Heart right ventricle (tissue), 16 donors: ENCODE data around the gene GRIN2A. TPM values are rescaled to one million over a fixed set of nuclear protein-coding genes. Genes with fewer than 3 reads are reported as not detected.

Experiments used
- ATAC-seq, 8 donors: fragments of 200-7000 bp; cut with Tn5 transposase; one replicate each; pipeline ENCODE4 v1.9.1; 2020; ENCODE audit warnings: mild to moderate bottlenecking in 8 of 8, moderate library complexity in 8 of 8, moderate number of reproducible peaks in 1 of 8
- DNase-seq, 2 donors: peaks; one replicate each; pipeline ENCODE4 v3.0.0-alpha.2; 2020
- H3K27ac ChIP-seq, 10 donors: fragments of 200-600 bp; sonication (generic) in 2 of 10; one replicate each; pipeline versions ENCODE4 v1.5.0 to v1.8.0; 2020 to 2022; ENCODE audit warnings: mild to moderate bottlenecking in 3 of 10
- H3K27me3 ChIP-seq, 7 donors: fragments of 200-600 bp; one replicate each; pipeline ENCODE4 v1.8.0; 2021 to 2022; ENCODE audit warnings: mild to moderate bottlenecking in 2 of 7
- H3K36me3 ChIP-seq, 9 donors: fragments of 200-600 bp; sonication (generic) in 1 of 9; one replicate each; pipeline versions ENCODE4 v1.5.0 to v1.8.0; 2020 to 2022; ENCODE audit warnings: mild to moderate bottlenecking in 2 of 9
- H3K4me1 ChIP-seq, 9 donors: fragments of 200-600 bp; sonication (generic) in 1 of 9; one replicate each; pipeline versions ENCODE4 v1.5.0 to v1.8.0; 2020 to 2022; ENCODE audit warnings: mild to moderate bottlenecking in 4 of 9
- H3K4me3 ChIP-seq, 10 donors: fragments of 200-600 bp; sonication (generic) in 2 of 10; one replicate each; pipeline versions ENCODE4 v1.5.0 to v1.8.0; 2020 to 2022; ENCODE audit warnings: mild to moderate bottlenecking in 7 of 10, moderate library complexity in 2 of 10
- H3K9me3 ChIP-seq, 11 donors: fragments of 200-600 bp in 10 of 11; sonication (generic) in 2 of 11; one replicate each; pipeline versions ENCODE4 v1.5.0 to v1.8.0; 2013 to 2022; ENCODE audit warnings: mild to moderate bottlenecking in 2 of 11, control low read depth in 1 of 11, moderate library complexity in 1 of 11
- WGBS, 2 donors: extraction: QIAGEN DNeasy Blood & Tissue Kit; methylation state at CpG; one replicate each; pipeline ENCODE4 v1.1.7; 2013; ENCODE audit warnings: inconsistent platforms in 1 of 2; 5-methylcytosine and 5-hydroxymethylcytosine counted together
- intact Hi-C, 10 donors: fragments of 100-400 bp; cut with DNase I; formaldehyde crosslinking; loops; one replicate each; pipeline versions ENCODE4 v1.11.1 to v1.14.2; 2022
- polyA plus RNA-seq, 2 donors: library from polyadenylated mRNA; stranded (reverse); fragments of 200-250 nt; gene quantifications; one replicate each; pipeline ENCODE4 v1.2.3, GENCODE V29; 2013
- total RNA-seq, 10 donors: library from RNA; stranded (reverse); fragmentation: NEBNext Ultra II Directional in 3 of 10; extraction: Animal tissue kit (Norgen Biotek cat#: 25700) in 3 of 10; gene quantifications; one replicate each; pipeline versions ENCODE4 v1.2.1 to v1.2.4, GENCODE V29; 2021 to 2023
- TF ChIP-seq, protein P1 (sequence below), 9 donors: fragments of 200-600 bp; sonication (generic) in 2 of 9; IDR thresholded peaks; one replicate each; pipeline versions ENCODE4 v1.5.0 to v1.8.0; 2021 to 2022; ENCODE audit warnings: antibody characterized with exemption in 9 of 9, mild to moderate bottlenecking in 5 of 9, moderate library complexity in 1 of 9
- donor health status: Arrhythmogenic right ventricular cardiomyopathy.
- donor health status: ischemic (EF 13 %, LVEDD 7.1; RV severe dilation, severe dysfunction).
- donor health status: healthy with polysubstance abuse.
- donor health status: DM: no; HTN: yes; CAD: no.
- donor health status: DM: no; HTN: no; CAD: no.
- donor health status: ischemic (EF 25% LVEDD 6.9; RV normal size, moderate dysfunction).
- donor health status: ischemic (EF 25% LVEDD 5.7; RV mildly dilated, moderate dysfunction).
- donor health status: healthy.
- donor health status: DM: yes; HTN: yes; CAD: no.
- donor health status: Ischemic cardiomyopathy.
- donor health status: ischemic (EF 35%, LVEDD 5.7; RV mildly dilated, moderate dysfunction).
- donor health status: nonischemic (EF 11% LVEDD 7.7; RV severe dilation, severe dysfunction).
- donor health status: DM: yes; HTN: yes; CAD: no.
- donor health status: PGD.
- donor health status: ischemic (EF 29% LVEDD 5.4; RV normal size, mild dysfunction).
- donor health status: nonischemic (EF 23%, LVEDD 6.1; RV moderate dilation, normal function).

The GRIN2A gene
- total and polyA plus RNA-seq, 12 donors, result 0.01 to 11.7 (median 4.7) TPM

DNA sequence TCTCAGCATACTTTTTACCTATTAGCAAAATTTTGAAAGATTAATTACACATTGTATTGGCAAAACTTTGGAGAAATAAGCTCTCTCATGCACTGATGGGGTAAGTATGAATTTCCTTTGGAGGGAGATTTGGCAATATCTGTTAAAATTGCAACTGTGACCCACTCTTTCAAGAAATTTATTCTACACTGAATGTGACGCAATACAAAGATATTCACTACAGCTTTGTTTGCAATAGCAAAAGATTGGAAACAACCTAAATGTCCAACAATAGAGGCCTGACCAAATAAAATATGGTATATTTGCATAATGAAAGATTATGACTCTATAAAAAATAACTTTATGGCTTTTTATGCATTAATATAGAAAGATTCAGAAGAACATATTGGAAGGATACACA is 363.5 kb downstream of the GRIN2A start:
- Histone ChIP-seq H3K4me1 (no peaks in the 10 kb centered on the region), H3K36me3 (no peaks in the 10 kb centered on the region), H3K9me3 (no peaks in the 10 kb centered on the region), H3K27me3 (peaks cover 0 to 9% (median 4%) of the 10 kb centered on the region in 7 donors), H3K4me3 (no peak overlapping the region), H3K27ac (no peak overlapping the region)
- intact Hi-C loops, result no loop called here
- 94 to 99% methylated on average over 1 of the region's 1 CpG for WGBS, 2 donors
- ATAC-seq, result no peak
- DNase-seq, result no peak
- TF ChIP-seq, protein P1, sequence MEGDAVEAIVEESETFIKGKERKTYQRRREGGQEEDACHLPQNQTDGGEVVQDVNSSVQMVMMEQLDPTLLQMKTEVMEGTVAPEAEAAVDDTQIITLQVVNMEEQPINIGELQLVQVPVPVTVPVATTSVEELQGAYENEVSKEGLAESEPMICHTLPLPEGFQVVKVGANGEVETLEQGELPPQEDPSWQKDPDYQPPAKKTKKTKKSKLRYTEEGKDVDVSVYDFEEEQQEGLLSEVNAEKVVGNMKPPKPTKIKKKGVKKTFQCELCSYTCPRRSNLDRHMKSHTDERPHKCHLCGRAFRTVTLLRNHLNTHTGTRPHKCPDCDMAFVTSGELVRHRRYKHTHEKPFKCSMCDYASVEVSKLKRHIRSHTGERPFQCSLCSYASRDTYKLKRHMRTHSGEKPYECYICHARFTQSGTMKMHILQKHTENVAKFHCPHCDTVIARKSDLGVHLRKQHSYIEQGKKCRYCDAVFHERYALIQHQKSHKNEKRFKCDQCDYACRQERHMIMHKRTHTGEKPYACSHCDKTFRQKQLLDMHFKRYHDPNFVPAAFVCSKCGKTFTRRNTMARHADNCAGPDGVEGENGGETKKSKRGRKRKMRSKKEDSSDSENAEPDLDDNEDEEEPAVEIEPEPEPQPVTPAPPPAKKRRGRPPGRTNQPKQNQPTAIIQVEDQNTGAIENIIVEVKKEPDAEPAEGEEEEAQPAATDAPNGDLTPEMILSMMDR (IDR thresholded peaks at IDR 0.05), result no peak

DNA sequence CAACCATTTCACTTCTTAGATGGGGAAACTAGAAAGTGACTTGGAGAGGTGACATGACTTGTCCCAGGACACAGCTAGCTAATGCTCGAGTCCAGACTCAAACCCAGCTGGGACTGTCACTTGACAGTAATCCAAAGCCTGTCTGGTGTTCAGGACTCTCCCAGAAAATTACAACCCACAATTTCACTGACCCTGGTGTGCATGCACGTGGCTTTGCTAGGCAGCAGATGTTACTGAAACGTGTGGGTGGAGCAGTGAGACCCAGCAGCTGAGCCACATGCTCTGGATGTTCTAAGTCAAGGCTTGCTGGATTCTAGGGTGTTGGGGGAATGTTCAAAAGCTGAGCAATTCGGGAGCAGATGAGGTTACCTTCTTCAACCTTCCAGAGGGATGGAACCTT is 364.6 kb downstream of the GRIN2A start:
- TF ChIP-seq, protein P1 (IDR thresholded peaks at IDR 0.05), result no peak
- ATAC-seq (no peak), DNase-seq (no peak)
- WGBS, 2 donors, result 51% methylated on average over 4 of the region's 4 CpGs
- H3K36me3 ChIP-seq, result no peaks in the 10 kb centered on the region
- H3K9me3 ChIP-seq, result no peaks in the 10 kb centered on the region
- peaks cover 0 to 6% (median 3%) of the 10 kb centered on the region in 7 donors for H3K27me3 ChIP-seq
- no peaks in the 10 kb centered on the region for H3K4me1 ChIP-seq
- no peak overlapping the region for H3K4me3 ChIP-seq
- no peak overlapping the region for H3K27ac ChIP-seq
- intact Hi-C loops, result no loop called here

DNA sequence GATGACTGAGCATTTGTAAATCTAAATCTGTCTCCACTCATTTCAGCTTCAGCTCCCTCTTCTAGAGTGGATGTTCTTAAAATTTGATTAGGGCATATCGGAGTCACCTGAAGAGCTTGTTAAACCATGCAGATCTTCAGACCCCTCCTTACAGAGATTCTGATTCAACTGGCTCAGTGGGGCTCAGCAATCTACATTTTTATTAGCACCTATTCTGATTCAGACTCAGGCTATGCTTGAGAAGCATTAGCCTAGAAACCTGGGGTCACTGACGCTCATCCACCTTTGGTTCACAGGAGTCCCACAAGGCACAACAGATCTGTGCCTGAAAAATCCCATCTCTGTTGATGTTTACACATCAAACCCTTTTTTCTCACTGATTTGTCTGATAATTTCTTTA is 365.6 kb downstream of the GRIN2A start:
- Histone ChIP-seq H3K36me3 (no peaks in the 10 kb centered on the region), H3K27ac (no peak overlapping the region), H3K4me3 (no peak overlapping the region), H3K4me1 (no peaks in the 10 kb centered on the region), H3K27me3 (peaks cover 0 to 6% (median 3%) of the 10 kb centered on the region in 7 donors), H3K9me3 (no peaks in the 10 kb centered on the region)
- no peak for ATAC-seq
- WGBS, 2 donors, result 67 to 70% methylated on average over 2 of the region's 2 CpGs
- DNase-seq, result no peak
- intact Hi-C loops, result no loop called here
- TF ChIP-seq, protein P1 (IDR thresholded peaks at IDR 0.05), result no peak

DNA sequence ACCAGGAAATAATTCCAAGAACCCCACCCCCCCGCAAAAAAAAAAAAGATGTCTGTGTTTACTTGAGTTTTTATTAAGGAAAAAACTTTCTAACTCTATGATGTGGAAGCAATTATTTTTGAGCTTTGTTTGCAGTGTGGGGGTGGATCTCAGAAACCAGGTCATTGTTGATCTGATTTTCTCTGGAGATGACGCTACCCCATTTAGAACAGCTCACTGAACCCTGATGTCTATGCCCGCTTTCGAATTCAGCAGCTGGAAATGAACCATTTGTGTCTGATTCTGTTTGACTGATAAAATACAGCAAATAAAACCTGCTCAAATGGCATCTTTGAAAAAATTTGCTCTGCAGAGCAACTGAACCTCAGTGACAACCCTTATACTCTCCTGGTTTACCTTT is 368.6 kb downstream of the GRIN2A start:
- TF ChIP-seq, protein P1 (IDR thresholded peaks at IDR 0.05), result no peak
- Histone ChIP-seq H3K27ac (no peak overlapping the region), H3K36me3 (no peaks in the 10 kb centered on the region), H3K27me3 (peaks cover 0 to 12% (median 2%) of the 10 kb centered on the region in 7 donors), H3K9me3 (no peaks in the 10 kb centered on the region), H3K4me3 (no peak overlapping the region), H3K4me1 (no peaks in the 10 kb centered on the region)
- intact Hi-C loops, result no loop called here
- DNase-seq (no peak), ATAC-seq (no peak)
- WGBS, 2 donors, result 85 to 94% methylated on average over 4 of the region's 4 CpGs
